MM.1S (cell line): ENCODE data around the gene TTC9.

Experiments used
- DNase-seq: peaks from one replicate; pipeline ENCODE4 v3.0.0-alpha.2; 2015
- H2AFZ ChIP-seq: fragments of 300-600 bp; sonication (generic); 2 replicates; pipeline ENCODE4 v1.6.0; 2016; ENCODE audit warnings: antibody characterized with exemption, low read length
- H3F3A ChIP-seq: fragments of 300-600 bp; sonication (generic); 2 replicates; pipeline ENCODE4 v1.6.1; 2016; ENCODE audit warnings: mild to moderate bottlenecking, antibody characterized with exemption, low read length, moderate library complexity, mixed read lengths; ENCODE audit not compliant: insufficient read depth
- H3K27ac ChIP-seq: fragments of 300-600 bp; sonication (generic); 2 replicates; pipeline ENCODE4 v1.5.1; 2016; ENCODE audit warnings: mild to moderate bottlenecking, low read length
- H3K27me3 ChIP-seq: fragments of 300-600 bp; sonication (generic); replicated peaks from 2 replicates; pipeline ENCODE4 v1.6.0; 2016; ENCODE audit warnings: low read length; ENCODE audit not compliant: insufficient read depth
- H3K36me3 ChIP-seq: fragments of 300-600 bp; sonication (generic); replicated peaks from 2 replicates; pipeline ENCODE4 v1.6.1; 2016; ENCODE audit warnings: mild to moderate bottlenecking, low read length, mixed read lengths; ENCODE audit not compliant: insufficient read depth
- H3K4me1 ChIP-seq: fragments of 300-600 bp; sonication (generic); 2 replicates; pipeline ENCODE4 v1.6.1; 2016; ENCODE audit warnings: low read length, mixed read lengths
- H3K4me2 ChIP-seq: fragments of 300-600 bp; sonication (generic); 2 replicates; pipeline ENCODE4 v1.6.0; 2016; ENCODE audit warnings: low read depth, low read length
- H3K4me3 ChIP-seq: fragments of 300-600 bp; sonication (generic); 2 replicates; pipeline ENCODE4 v1.5.1; 2016; ENCODE audit warnings: low read length, mixed read lengths
- H3K79me2 ChIP-seq: fragments of 300-600 bp; sonication (generic); 2 replicates; pipeline ENCODE4 v1.6.1; 2016; ENCODE audit warnings: mixed run types, low read length, mixed read lengths
- H3K9ac ChIP-seq: fragments of 300-600 bp; sonication (generic); 2 replicates; pipeline ENCODE4 v1.6.1; 2016; ENCODE audit warnings: low read length, mixed read lengths
- H3K9me2 ChIP-seq: fragments of 300-600 bp; sonication (generic); replicated peaks from 2 replicates; pipeline ENCODE4 v1.6.1; 2016; ENCODE audit warnings: mild to moderate bottlenecking, low read length, mixed read lengths; ENCODE audit not compliant: insufficient read depth
- H3K9me3 ChIP-seq: fragments of 300-600 bp; sonication (generic); replicated peaks from 2 replicates; pipeline ENCODE4 v1.6.1; 2016; ENCODE audit warnings: mild to moderate bottlenecking, low read length, mixed read lengths; ENCODE audit not compliant: insufficient read depth
- H4K20me1 ChIP-seq: fragments of 300-600 bp; sonication (generic); 2 replicates; pipeline ENCODE4 v1.6.1; 2016; ENCODE audit warnings: mild to moderate bottlenecking, low read length, moderate library complexity, mixed read lengths; ENCODE audit not compliant: insufficient read depth
- CTCF ChIP-seq: fragments of 300-600 bp; sonication (generic); IDR thresholded peaks from 2 replicates; pipeline ENCODE4 v1.5.1; 2016; ENCODE audit warnings: antibody characterized with exemption, low read length, mixed read lengths
- EZH2 ChIP-seq: fragments of 300-600 bp; sonication (generic); optimal IDR thresholded peaks from 2 replicates; pipeline ENCODE3; 2017; ENCODE audit warnings: low read depth, mild to moderate bottlenecking, antibody characterized with exemption, low read length, mixed read lengths
- EZH2phosphoT487 ChIP-seq: fragments of 300-600 bp; sonication (generic); IDR thresholded peaks from 2 replicates; pipeline ENCODE4 v1.6.1; 2018; ENCODE audit warnings: antibody characterized with exemption, low read length

TTC9 gene

GRCh38 chr14:70716958-70717357 is 75.2 kb downstream of the TTC9 start:
- H3K4me2 ChIP-seq, result no peak overlapping the region
- no peak for DNase-seq
- H3K4me3 ChIP-seq, result no peak overlapping the region

DNA sequence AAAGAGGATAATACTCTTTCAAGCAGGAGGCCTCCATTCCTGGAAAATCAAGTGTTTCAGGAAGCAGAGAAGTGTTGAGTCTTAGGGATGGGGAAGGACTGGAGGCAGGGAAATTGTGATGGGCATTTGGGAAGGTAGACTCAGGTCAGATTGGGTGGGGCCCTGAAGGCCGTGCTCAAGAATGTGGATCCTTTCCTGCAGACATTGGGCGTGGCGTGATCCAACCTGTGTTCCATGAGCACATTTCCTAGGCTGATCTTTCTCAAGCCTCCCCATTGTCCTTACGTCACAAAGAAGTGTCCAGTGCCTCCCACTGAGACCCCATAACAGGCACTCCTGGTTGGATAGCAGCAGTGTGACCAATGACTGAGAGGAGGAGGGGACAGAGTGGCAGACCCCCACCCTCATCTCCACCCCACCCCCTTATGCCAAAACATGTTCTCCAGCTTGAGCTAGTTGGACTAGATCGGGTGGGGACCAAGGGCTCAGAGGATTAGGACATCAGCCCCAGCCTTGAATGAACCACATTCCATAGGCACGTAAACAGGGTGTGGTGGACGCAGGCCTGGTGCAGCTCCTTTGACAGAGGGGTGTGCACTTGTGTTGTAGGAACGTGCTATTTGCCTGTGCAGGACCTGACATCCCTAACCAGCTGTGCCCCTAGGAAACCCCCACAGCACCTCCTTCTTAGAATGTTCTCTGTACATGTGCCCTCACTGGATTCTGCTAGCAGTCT is 76.8 kb downstream of the TTC9 start:
- Histone ChIP-seq H2AFZ (no peak overlapping the region), H3K9ac (no peak overlapping the region), H3K9me2 (no peaks in the 10 kb centered on the region), H3K4me1 (no peaks in the 10 kb centered on the region), H3F3A (no peaks in the 10 kb centered on the region), H3K27ac (no peak overlapping the region), H3K79me2 (no peaks in the 10 kb centered on the region), H3K4me2 (no peak overlapping the region), H3K9me3 (no peaks in the 10 kb centered on the region), H3K4me3 (no peak overlapping the region), H3K36me3 (no peaks in the 10 kb centered on the region), H3K27me3 (no peaks in the 10 kb centered on the region), H4K20me1 (no peaks in the 10 kb centered on the region)
- DNase-seq, result no peak
- TF ChIP-seq EZH2phosphoT487, result no peak
- no peak for TF ChIP-seq CTCF
- TF ChIP-seq EZH2, result no peak

More at GRCh38 chr14:70716958-70717357, 75.2 kb downstream of the TTC9 start:
- Histone ChIP-seq H3K9ac (no peak overlapping the region), H3K79me2 (no peaks in the 10 kb centered on the region), H2AFZ (no peak overlapping the region), H3K27me3 (no peaks in the 10 kb centered on the region), H3K36me3 (no peaks in the 10 kb centered on the region), H3K9me2 (no peaks in the 10 kb centered on the region), H3F3A (no peaks in the 10 kb centered on the region), H3K4me1 (no peaks in the 10 kb centered on the region), H4K20me1 (no peaks in the 10 kb centered on the region), H3K9me3 (no peaks in the 10 kb centered on the region), H3K27ac (no peak overlapping the region)
- TF ChIP-seq CTCF, result no peak
- no peak for TF ChIP-seq EZH2
- TF ChIP-seq EZH2phosphoT487, result no peak

GRCh38 chr14:70721542-70721941 is 79.8 kb downstream of the TTC9 start:
- Histone ChIP-seq H3K4me2 (no peak overlapping the region), H3F3A (no peaks in the 10 kb centered on the region), H2AFZ (no peak overlapping the region), H3K79me2 (no peaks in the 10 kb centered on the region), H3K9me3 (no peaks in the 10 kb centered on the region), H3K4me3 (no peak overlapping the region), H3K9me2 (no peaks in the 10 kb centered on the region), H4K20me1 (no peaks in the 10 kb centered on the region), H3K9ac (no peak overlapping the region), H3K4me1 (no peaks in the 10 kb centered on the region), H3K27me3 (no peaks in the 10 kb centered on the region), H3K27ac (no peak overlapping the region), H3K36me3 (no peaks in the 10 kb centered on the region)
- TF ChIP-seq EZH2, result no peak
- no peak for TF ChIP-seq CTCF
- TF ChIP-seq EZH2phosphoT487, result no peak
- no peak for DNase-seq
